Stimulated activated naive B cell treated with anti-CD40 and anti-IgM and Interleukin-4, amounts not matched to agents 10 μg/mL and 1 μg/mL and 100 μg/mL, for 72 hours (primary cell): ENCODE measurements around the gene ZNF474.
A peak's percentile ranks its signal among the peaks of the same experiment; 100 is the strongest.

Source experiments
- ATAC-seq, 2 donors: fragments of 150-1000 bp; cut with Tn5 transposase; replicated peaks; 2 replicates each; pipeline ENCODE4 v1.10.0; 2021; ENCODE audit warnings: moderate library complexity in 1 of 2
- DNase-seq: peaks from one replicate; pipeline ENCODE4 v3.0.0; 2021
- H3K27ac Mint-ChIP-seq: one replicate; pipeline ENCODE4 v1.8.0; 2022; ENCODE audit warnings: mild to moderate bottlenecking, mixed read lengths
- H3K27me3 Mint-ChIP-seq, 2 donors: one replicate each; pipeline ENCODE4 v1.8.0; 2022; ENCODE audit warnings: mixed read lengths in 2 of 2
- H3K36me3 Mint-ChIP-seq, 2 donors: one replicate each; pipeline ENCODE4 v1.8.0; 2022; ENCODE audit warnings: mixed read lengths in 2 of 2, mild to moderate bottlenecking in 1 of 2
- H3K4me1 Mint-ChIP-seq, 2 donors: one replicate each; pipeline ENCODE4 v1.8.0; 2022; ENCODE audit warnings: mixed read lengths in 2 of 2, mild to moderate bottlenecking in 1 of 2
- H3K4me3 Mint-ChIP-seq, 2 donors: one replicate each; pipeline ENCODE4 v1.8.0; 2022; ENCODE audit warnings: mild to moderate bottlenecking in 2 of 2, mixed read lengths in 2 of 2, moderate library complexity in 1 of 2
- H3K9me3 Mint-ChIP-seq, 2 donors: one replicate each; pipeline ENCODE4 v1.8.0; 2022; ENCODE audit warnings: mixed read lengths in 2 of 2, mild to moderate bottlenecking in 1 of 2

ZNF474 gene

GRCh38 chr5:122126756-122127321 is 2.5 kb upstream of the ZNF474 start:
- H3K9me3 Mint-ChIP-seq: no peaks in the 10 kb centered on the region
- peaks cover 0 to 8% of the 10 kb centered on the region in 2 donors for H3K27me3 Mint-ChIP-seq
- ATAC-seq (no peak), DNase-seq (no peak)
- H3K4me1 Mint-ChIP-seq: no peaks in the 10 kb centered on the region
- peak overlapping the region; percentile 34 for H3K27ac Mint-ChIP-seq
- H3K36me3 Mint-ChIP-seq: no peaks in the 10 kb centered on the region
- H3K4me3 Mint-ChIP-seq: no peak overlapping the region

GRCh38 chr5:122130152-122130551 is 806 bp downstream of the ZNF474 start:
- H3K27ac Mint-ChIP-seq: no peak overlapping the region
- no peaks in the 10 kb centered on the region for H3K4me1 Mint-ChIP-seq
- H3K4me3 Mint-ChIP-seq: no peak overlapping the region
- ATAC-seq (no peak), DNase-seq (no peak)
- H3K36me3 Mint-ChIP-seq: no peaks in the 10 kb centered on the region
- no peaks in the 10 kb centered on the region for H3K27me3 Mint-ChIP-seq
- H3K9me3 Mint-ChIP-seq: no peaks in the 10 kb centered on the region

GRCh38 chr5:122137702-122138101 is 8.4 kb downstream of the ZNF474 start:
- Mint-ChIP-seq H3K4me3 (no peak overlapping the region), H3K27ac (no peak overlapping the region), H3K9me3 (no peaks in the 10 kb centered on the region), H3K27me3 (peaks cover 4% of the 10 kb centered on the region in 2 donors), H3K36me3 (no peaks in the 10 kb centered on the region), H3K4me1 (peaks cover 0 to 3% of the 10 kb centered on the region in 2 donors)
- DNase-seq (no peak), ATAC-seq (no peak)

- peaks cover 0 to 3% of the 10 kb centered on the region in 2 donors for H3K4me1 Mint-ChIP-seq
- ATAC-seq: no peak
Measured at GRCh38 chr5:122138356-122138755, 9.0 kb downstream of the ZNF474 start.

GRCh38 chr5:122140900-122141299 is 11.6 kb downstream of the ZNF474 start:
- no peaks in the 10 kb centered on the region for H3K36me3 Mint-ChIP-seq
- H3K9me3 Mint-ChIP-seq: no peaks in the 10 kb centered on the region
- DNase-seq (no peak), ATAC-seq (no peak)
- H3K27me3 Mint-ChIP-seq: peaks cover 4% of the 10 kb centered on the region in 2 donors
- no peak overlapping the region for H3K4me3 Mint-ChIP-seq
- H3K4me1 Mint-ChIP-seq: peaks cover 0 to 3% of the 10 kb centered on the region in 2 donors
- no peak overlapping the region for H3K27ac Mint-ChIP-seq

More at GRCh38 chr5:122138356-122138755, 9.0 kb downstream of the ZNF474 start:
- H3K9me3 Mint-ChIP-seq: no peaks in the 10 kb centered on the region
- peaks cover 4% of the 10 kb centered on the region in 2 donors for H3K27me3 Mint-ChIP-seq
- DNase-seq: no peak
- no peaks in the 10 kb centered on the region for H3K36me3 Mint-ChIP-seq
- H3K4me3 Mint-ChIP-seq: no peak overlapping the region
- no peak overlapping the region for H3K27ac Mint-ChIP-seq

- H3K27me3 Mint-ChIP-seq: peaks cover 3% of the 10 kb centered on the region in 2 donors
- H3K9me3 Mint-ChIP-seq: no peaks in the 10 kb centered on the region
- no peak overlapping the region for H3K27ac Mint-ChIP-seq
- no peaks in the 10 kb centered on the region for H3K36me3 Mint-ChIP-seq
- DNase-seq (no peak), ATAC-seq (no peak)
- peaks cover 0 to 3% of the 10 kb centered on the region in 2 donors for H3K4me1 Mint-ChIP-seq
- no peak overlapping the region for H3K4me3 Mint-ChIP-seq
Measured at GRCh38 chr5:122141751-122142150, 12.4 kb downstream of the ZNF474 start.

GRCh38 chr5:122142480-122143164 is 13.3 kb downstream of the ZNF474 start:
- H3K27ac Mint-ChIP-seq: no peak overlapping the region
- DNase-seq (no peak), ATAC-seq (no peak)
- H3K27me3 Mint-ChIP-seq: no peaks in the 10 kb centered on the region
- no peak overlapping the region for H3K4me3 Mint-ChIP-seq
- H3K36me3 Mint-ChIP-seq: no peaks in the 10 kb centered on the region
- no peaks in the 10 kb centered on the region for H3K9me3 Mint-ChIP-seq
- H3K4me1 Mint-ChIP-seq: no peaks in the 10 kb centered on the region

- Mint-ChIP-seq H3K4me3 (no peak overlapping the region), H3K27ac (no peak overlapping the region), H3K4me1 (no peaks in the 10 kb centered on the region), H3K9me3 (no peaks in the 10 kb centered on the region), H3K36me3 (no peaks in the 10 kb centered on the region), H3K27me3 (peaks cover 6 to 8% of the 10 kb centered on the region in 2 donors)
- ATAC-seq (no peak), DNase-seq (no peak)
Measured at GRCh38 chr5:122144236-122144635, 14.9 kb downstream of the ZNF474 start.

- ATAC-seq (no peak), DNase-seq (no peak)
- no peaks in the 10 kb centered on the region for H3K36me3 Mint-ChIP-seq
- H3K9me3 Mint-ChIP-seq: no peaks in the 10 kb centered on the region
- no peak overlapping the region for H3K4me3 Mint-ChIP-seq
- no peak overlapping the region for H3K27ac Mint-ChIP-seq
- peaks cover 6 to 8% of the 10 kb centered on the region in 2 donors for H3K27me3 Mint-ChIP-seq
- peaks cover 0 to 6% of the 10 kb centered on the region in 2 donors for H3K4me1 Mint-ChIP-seq
Measured at GRCh38 chr5:122145906-122146305, 16.6 kb downstream of the ZNF474 start.

- H3K36me3 Mint-ChIP-seq: no peaks in the 10 kb centered on the region
- no peak overlapping the region for H3K4me3 Mint-ChIP-seq
- DNase-seq (no peak), ATAC-seq (peak in 1 of 2 donors; percentile 20)
- peaks cover 6 to 8% of the 10 kb centered on the region in 2 donors for H3K27me3 Mint-ChIP-seq
- no peak overlapping the region for H3K27ac Mint-ChIP-seq
- H3K9me3 Mint-ChIP-seq: no peaks in the 10 kb centered on the region
- peaks cover 2 to 21% of the 10 kb centered on the region in 2 donors for H3K4me1 Mint-ChIP-seq
Measured at GRCh38 chr5:122149321-122150090, 20.2 kb downstream of the ZNF474 start.

GRCh38 chr5:122150215-122150614 is 20.9 kb downstream of the ZNF474 start:
- no peaks in the 10 kb centered on the region for H3K9me3 Mint-ChIP-seq
- H3K27ac Mint-ChIP-seq: no peak overlapping the region
- H3K36me3 Mint-ChIP-seq: no peaks in the 10 kb centered on the region
- peaks cover 6 to 8% of the 10 kb centered on the region in 2 donors for H3K27me3 Mint-ChIP-seq
- peaks cover 2 to 23% of the 10 kb centered on the region in 2 donors for H3K4me1 Mint-ChIP-seq
- no peak for ATAC-seq
- no peak for DNase-seq
- H3K4me3 Mint-ChIP-seq: no peak overlapping the region

- no peaks in the 10 kb centered on the region for H3K36me3 Mint-ChIP-seq
Measured at GRCh38 chr5:122151640-122152039, 22.3 kb downstream of the ZNF474 start.

GRCh38 chr5:122152266-122152900 is 23.0 kb downstream of the ZNF474 start:
- peaks cover 6 to 8% of the 10 kb centered on the region in 2 donors for H3K27me3 Mint-ChIP-seq
- no peak overlapping the region for H3K27ac Mint-ChIP-seq
- no peak overlapping the region for H3K4me3 Mint-ChIP-seq
- H3K36me3 Mint-ChIP-seq: no peaks in the 10 kb centered on the region
- no peak for ATAC-seq
- H3K4me1 Mint-ChIP-seq: peaks cover 2 to 23% of the 10 kb centered on the region in 2 donors
- no peak for DNase-seq
- no peaks in the 10 kb centered on the region for H3K9me3 Mint-ChIP-seq

More at GRCh38 chr5:122151640-122152039, 22.3 kb downstream of the ZNF474 start:
- H3K27me3 Mint-ChIP-seq: peaks cover 6 to 8% of the 10 kb centered on the region in 2 donors
- no peak overlapping the region for H3K27ac Mint-ChIP-seq
- ATAC-seq (no peak), DNase-seq (no peak)
- no peak overlapping the region for H3K4me3 Mint-ChIP-seq
- no peaks in the 10 kb centered on the region for H3K9me3 Mint-ChIP-seq
- peaks cover 2 to 23% of the 10 kb centered on the region in 2 donors for H3K4me1 Mint-ChIP-seq

GRCh38 chr5:122153230-122153629 is 23.9 kb downstream of the ZNF474 start:
- H3K4me1 Mint-ChIP-seq: peaks cover 2 to 23% of the 10 kb centered on the region in 2 donors
- no peaks in the 10 kb centered on the region for H3K9me3 Mint-ChIP-seq
- DNase-seq (no peak), ATAC-seq (no peak)
- peaks cover 2 to 3% of the 10 kb centered on the region in 2 donors for H3K27me3 Mint-ChIP-seq
- no peaks in the 10 kb centered on the region for H3K36me3 Mint-ChIP-seq
- H3K27ac Mint-ChIP-seq: no peak overlapping the region
- no peak overlapping the region for H3K4me3 Mint-ChIP-seq
